HEK293 (cell line): ENCODE measurements around the gene LIMA1.

Experiments
- CTCF ChIA-PET: fragments of 350-600 bp; formaldehyde crosslinking; extraction: SDS; loops from one replicate; lab custom pipeline; 2021; ENCODE audit warnings: antibody characterized with exemption; lab: Yijun Ruan, JAX
- POLR2A ChIA-PET: fragments of 300-600 bp; formaldehyde crosslinking; extraction: SDS; loops from one replicate; lab custom pipeline; 2020; ENCODE audit warnings: antibody characterized with exemption, inconsistent platforms; lab: Yijun Ruan, JAX
- H3K27ac ChIP-seq: fragments of 200-500 bp; sonication (Bioruptor generic); 2 replicates; pipeline ENCODE4 v1.5.1; 2014; ENCODE audit warnings: low read depth, low read length, control low read depth, inconsistent platforms; ENCODE audit errors: extremely low read depth
- H3K36me3 ChIP-seq, 2 experiments: fragments of 200-500 bp in 1 of 2; sonication (Bioruptor generic) in 1 of 2; 1 replicate in 1 of 2; 2 replicates in 1 of 2; pipeline ENCODE4 v1.5.1; 2014 to 2017; ENCODE audit warnings: inconsistent platforms in 2 of 2, low read length in 2 of 2; ENCODE audit not compliant: control insufficient read depth in 2 of 2, insufficient read depth in 1 of 2
- H3K4me1 ChIP-seq: fragments of 200-500 bp; sonication (Bioruptor generic); 2 replicates; pipeline ENCODE4 v1.5.1; 2014; ENCODE audit warnings: mild to moderate bottlenecking, low read length, inconsistent platforms; ENCODE audit not compliant: control insufficient read depth, insufficient read depth
- H3K4me3 ChIP-seq: 2 replicates; pipeline ENCODE4 v1.5.1; 2011; ENCODE audit warnings: low read depth, mild to moderate bottlenecking, control low read depth, low read length, moderate library complexity
- H3K9me3 ChIP-seq: fragments of 200-500 bp; sonication (Bioruptor generic); 2 replicates; pipeline ENCODE4 v1.5.1; 2014; ENCODE audit warnings: low read depth, low read length, inconsistent platforms; ENCODE audit not compliant: control insufficient read depth, insufficient read depth
- ATF2 ChIP-seq: fragments of 450-650 bp; formaldehyde crosslinking; IDR thresholded peaks from 2 replicates; pipeline ENCODE4 v1.5.1; 2016; ENCODE audit warnings: missing biosample characterization, missing genetic modification characterization, low read depth
- CTCF ChIP-seq: fragments of 450-650 bp; formaldehyde crosslinking; IDR thresholded peaks from 2 replicates; pipeline ENCODE4 v1.5.1; 2016; ENCODE audit warnings: missing biosample characterization, missing genetic modification characterization
- GLI4 ChIP-seq: fragments of 450-650 bp; formaldehyde crosslinking; IDR thresholded peaks from 2 replicates; pipeline ENCODE4 v1.5.1; 2016; ENCODE audit warnings: missing biosample characterization, missing genetic modification characterization
- HOXC10 ChIP-seq: sonication (generic); formaldehyde crosslinking; IDR thresholded peaks from 2 replicates; pipeline ENCODE4 v1.8.1; 2023; ENCODE audit warnings: mild to moderate bottlenecking, missing genetic modification reagents
- IKZF3 ChIP-seq: fragments of 450-650 bp; IDR thresholded peaks from 2 replicates; pipeline ENCODE4 v1.5.0; 2018; ENCODE audit warnings: missing biosample characterization, mild to moderate bottlenecking, missing genetic modification characterization, moderate library complexity
- KLF10 ChIP-seq: fragments of 450-650 bp; IDR thresholded peaks from 2 replicates; pipeline ENCODE4 v1.5.1; 2018; ENCODE audit warnings: missing biosample characterization, mild to moderate bottlenecking, missing genetic modification characterization
- OVOL3 ChIP-seq: fragments of 450-650 bp; formaldehyde crosslinking; IDR thresholded peaks from 2 replicates; pipeline ENCODE4 v1.5.1; 2016; ENCODE audit warnings: missing biosample characterization, missing genetic modification characterization
- SCRT2 ChIP-seq: fragments of 450-650 bp; formaldehyde crosslinking; IDR thresholded peaks from 2 replicates; pipeline ENCODE4 v1.5.1; 2016; ENCODE audit warnings: missing biosample characterization, missing genetic modification characterization
- ZBTB44 ChIP-seq: fragments of 450-650 bp; IDR thresholded peaks from 2 replicates; pipeline ENCODE4 v1.5.1; 2018; ENCODE audit warnings: missing biosample characterization, mild to moderate bottlenecking, missing genetic modification characterization
- ZNF157 ChIP-seq: fragments of 450-650 bp; formaldehyde crosslinking; IDR thresholded peaks from 2 replicates; pipeline ENCODE4 v1.5.1; 2016; ENCODE audit warnings: missing biosample characterization, missing genetic modification characterization
- ZNF175 ChIP-seq: fragments of 450-650 bp; formaldehyde crosslinking; IDR thresholded peaks from 2 replicates; pipeline ENCODE4 v1.5.1; 2016; ENCODE audit warnings: missing biosample characterization, missing genetic modification characterization
- ZNF23 ChIP-seq: fragments of 450-650 bp; formaldehyde crosslinking; IDR thresholded peaks from 2 replicates; pipeline ENCODE4 v1.5.1; 2016; ENCODE audit warnings: missing biosample characterization, missing genetic modification characterization, borderline replicate concordance
- ZNF311 ChIP-seq: fragments of 450-650 bp; formaldehyde crosslinking; IDR thresholded peaks from 2 replicates; pipeline ENCODE4 v1.5.1; 2017; ENCODE audit warnings: missing biosample characterization, missing genetic modification characterization, borderline replicate concordance
- ZNF398 ChIP-seq: fragments of 450-650 bp; formaldehyde crosslinking; IDR thresholded peaks from 2 replicates; pipeline ENCODE4 v1.5.1; 2017; ENCODE audit warnings: missing biosample characterization, missing genetic modification characterization
- ZNF404 ChIP-seq: fragments of 450-650 bp; formaldehyde crosslinking; IDR thresholded peaks from 2 replicates; pipeline ENCODE4 v1.5.1; 2017; ENCODE audit warnings: missing biosample characterization, missing genetic modification characterization
- ZNF624 ChIP-seq: fragments of 450-650 bp; formaldehyde crosslinking; IDR thresholded peaks from 2 replicates; pipeline ENCODE4 v1.5.1; 2017; ENCODE audit warnings: missing biosample characterization, missing genetic modification characterization
- ZNF639 ChIP-seq: fragments of 450-650 bp; formaldehyde crosslinking; IDR thresholded peaks from 2 replicates; pipeline ENCODE4 v1.5.1; 2016; ENCODE audit warnings: missing biosample characterization, missing genetic modification characterization
- ZNF645 ChIP-seq: fragments of 450-650 bp; formaldehyde crosslinking; IDR thresholded peaks from 2 replicates; pipeline ENCODE4; 2016; ENCODE audit warnings: missing biosample characterization, missing genetic modification characterization
- ZNF776 ChIP-seq: fragments of 450-650 bp; formaldehyde crosslinking; IDR thresholded peaks from 2 replicates; pipeline ENCODE4 v1.5.0; 2017; ENCODE audit warnings: missing biosample characterization, missing genetic modification characterization, borderline replicate concordance

The LIMA1 gene

GRCh38 chr12:50302686-50303085, 19.4 kb upstream of the LIMA1 start (continued):
- TF ChIP-seq ATF2 (tag by site-specific recombination) (no peak), ZBTB44 (tag by site-specific recombination) (no peak), ZNF645 (no peak)

- POLR2A ChIA-PET = interaction anchor here (1.0 kb wide), 1 partner anchor 11 kb away, joined by 3 read pairs; no protein-coding TSS in a partner anchor
- TF ChIP-seq SCRT2 (tag by site-specific recombination) = no peak
- no peak for TF ChIP-seq OVOL3 (tag by site-specific recombination)
- TF ChIP-seq, all 188 proteins: peak for 0
- no peaks in the 10 kb centered on the region for H3K4me1 ChIP-seq
- no peaks in the 10 kb centered on the region; a peak in 1 of 3 replicates for H3K36me3 ChIP-seq
- CTCF ChIA-PET = interaction anchor here (0.7 to 1.4 kb wide), 2 partner anchors 17 to 830 kb away, joined by 3 to 5 read pairs; no protein-coding TSS in a partner anchor
- no peak overlapping the region for H3K4me3 ChIP-seq
- H3K27ac ChIP-seq = no peak overlapping the region
- no peaks in the 10 kb centered on the region for H3K9me3 ChIP-seq
These were observed 14.7 kb upstream of the LIMA1 start for GRCh38 chr12:50297996-50298395.

- H3K4me3 ChIP-seq = no peak overlapping the region
- ChIA-PET POLR2A (interaction anchor here (1.0 kb wide), 1 partner anchor 12 kb away, joined by 3 read pairs; no protein-coding TSS in a partner anchor), CTCF (interaction anchor here (0.6 kb wide), 1 partner anchor 1199 kb away, joined by 3 read pairs; no protein-coding TSS in a partner anchor)
- H3K36me3 ChIP-seq = no peaks in the 10 kb centered on the region; a peak in 1 of 3 replicates
- no peaks in the 10 kb centered on the region for H3K9me3 ChIP-seq
- H3K4me1 ChIP-seq = no peaks in the 10 kb centered on the region
- no peak overlapping the region for H3K27ac ChIP-seq
- TF ChIP-seq CTCF (no peak), ZNF776 (tag by site-specific recombination) (no peak), ZNF645 (no peak), ZBTB44 (tag by site-specific recombination) (no peak), ZNF23 (tag by site-specific recombination) (no peak), KLF10 (tag by site-specific recombination) (no peak), GLI4 (tag by site-specific recombination) (no peak), ZNF311 (tag by site-specific recombination) (no peak), ZNF639 (tag by site-specific recombination) (no peak), IKZF3 (no peak), ZNF157 (no peak), ZNF624 (tag by site-specific recombination) (no peak), HOXC10 (CRISPR knock-in tag) (no peak), ZNF404 (no peak), ZNF398 (tag by site-specific recombination) (no peak), ZNF175 (no peak)
These were observed 13.7 kb upstream of the LIMA1 start for GRCh38 chr12:50297027-50297426.
